CD14-positive monocyte (primary cell): ENCODE measurements around the gene PIM1. TPM values are rescaled to one million over a fixed set of nuclear protein-coding genes. Genes with fewer than 3 reads are reported as not detected.

Experiments used
- DNase-seq, 3 donors: peaks; one replicate each; pipeline ENCODE4 v3.0.0-alpha.2; 2011 to 2022
- H2AFZ ChIP-seq: 2 replicates; pipeline ENCODE4 v1.6.0; 2012; ENCODE audit warnings: mild to moderate bottlenecking, low read depth, low read length, inconsistent platforms; ENCODE audit not compliant: insufficient read depth, poor library complexity, severe bottlenecking
- H3K27ac ChIP-seq, 2 donors: 1 replicate in 1 of 2; 2 replicates in 1 of 2; pipeline ENCODE4 v1.5.1; 2012 to 2013; ENCODE audit warnings: low read length in 2 of 2, control low read depth in 1 of 2, inconsistent platforms in 1 of 2, low read depth in 1 of 2, mild to moderate bottlenecking in 1 of 2
- H3K27me3 ChIP-seq, 2 donors: one replicate each; pipeline versions ENCODE4 v1.6.0 to v1.6.1; 2011 to 2013; ENCODE audit warnings: low read length in 2 of 2; ENCODE audit not compliant: control insufficient read depth in 2 of 2, insufficient read depth in 2 of 2
- H3K36me3 ChIP-seq, 2 donors: replicated peaks in 1 of 2; 1 replicate in 1 of 2; 2 replicates in 1 of 2; pipeline versions ENCODE4 v1.5.1 to v1.6.1; 2012 to 2013; ENCODE audit warnings: low read length in 2 of 2, control low read depth in 1 of 2, inconsistent platforms in 1 of 2, mild to moderate bottlenecking in 1 of 2; ENCODE audit not compliant: insufficient read depth in 2 of 2, control insufficient read depth in 1 of 2
- H3K4me1 ChIP-seq, 2 donors: 1 replicate in 1 of 2; 2 replicates in 1 of 2; pipeline versions ENCODE4 v1.5.1 to v1.6.1; 2012 to 2013; ENCODE audit warnings: low read length in 2 of 2, control low read depth in 1 of 2, inconsistent platforms in 1 of 2, mild to moderate bottlenecking in 1 of 2, moderate library complexity in 1 of 2; ENCODE audit not compliant: insufficient read depth in 2 of 2, control insufficient read depth in 1 of 2
- H3K4me2 ChIP-seq: replicated peaks from 2 replicates; pipeline ENCODE3; 2012; ENCODE audit warnings: low read length, moderate library complexity, mild to moderate bottlenecking; ENCODE audit not compliant: poor library complexity, severe bottlenecking; ENCODE audit errors: extremely low read depth
- H3K4me3 ChIP-seq, 3 experiments: fragments of 200-600 bp in 1 of 3; sonication (generic) in 1 of 3; replicated peaks in 1 of 3; 1 replicate in 2 of 3; 2 replicates in 1 of 3; pipeline ENCODE4 v1.5.1; 2011 to 2013; ENCODE audit warnings: low read length in 3 of 3, mild to moderate bottlenecking in 3 of 3, control low read depth in 2 of 3, low read depth in 2 of 3, inconsistent platforms in 1 of 3, moderate library complexity in 1 of 3
- H3K79me2 ChIP-seq: 2 replicates; pipeline ENCODE4 v1.6.0; 2012; ENCODE audit warnings: mild to moderate bottlenecking, control low read depth, inconsistent platforms, low read length, moderate library complexity; ENCODE audit not compliant: insufficient read depth
- H3K9ac ChIP-seq: 2 replicates; pipeline ENCODE4 v1.6.0; 2017; ENCODE audit warnings: low read length, mild to moderate bottlenecking; ENCODE audit not compliant: insufficient read depth, poor library complexity, severe bottlenecking
- H3K9me3 ChIP-seq, 2 donors: replicated peaks in 1 of 2; 1 replicate in 1 of 2; 2 replicates in 1 of 2; pipeline versions ENCODE4 v1.5.1 to v1.6.1; 2012 to 2013; ENCODE audit warnings: low read length in 2 of 2, control low read depth in 1 of 2; ENCODE audit not compliant: control insufficient read depth in 1 of 2, insufficient read depth in 1 of 2
- H4K20me1 ChIP-seq: 2 replicates; pipeline ENCODE4 v1.6.0; 2012; ENCODE audit warnings: mild to moderate bottlenecking, low read length, control low read depth, moderate library complexity; ENCODE audit not compliant: insufficient read depth
- H3K27ac Mint-ChIP-seq, 7 donors: one replicate each; pipeline ENCODE4 v1.8.0; 2020; ENCODE audit warnings: mild to moderate bottlenecking in 7 of 7, mixed read lengths in 7 of 7, moderate library complexity in 6 of 7, inconsistent platforms in 2 of 7
- H3K27me3 Mint-ChIP-seq, 3 donors: one replicate each; pipeline ENCODE4 v1.8.0; 2021 to 2022; ENCODE audit warnings: low read depth in 3 of 3, mild to moderate bottlenecking in 3 of 3, mixed read lengths in 3 of 3, moderate library complexity in 3 of 3, inconsistent platforms in 1 of 3
- H3K36me3 Mint-ChIP-seq, 2 donors: one replicate each; pipeline ENCODE4 v1.8.0; 2020; ENCODE audit warnings: mixed read lengths in 2 of 2, inconsistent platforms in 1 of 2, mild to moderate bottlenecking in 1 of 2
- H3K4me1 Mint-ChIP-seq: one replicate; pipeline ENCODE4 v1.8.0; 2020; ENCODE audit warnings: mild to moderate bottlenecking, mixed read lengths
- H3K4me3 Mint-ChIP-seq, 2 donors: one replicate each; pipeline ENCODE4 v1.8.0; 2020; ENCODE audit warnings: mild to moderate bottlenecking in 2 of 2, mixed read lengths in 2 of 2, moderate library complexity in 1 of 2
- H3K9me3 Mint-ChIP-seq, 7 donors: one replicate each; pipeline ENCODE4 v1.8.0; 2020 to 2022; ENCODE audit warnings: mixed read lengths in 7 of 7, mild to moderate bottlenecking in 6 of 7, moderate library complexity in 6 of 7, inconsistent platforms in 2 of 7
- CTCF ChIP-seq: fragments of 200-600 bp; IDR thresholded peaks from one replicate; pipeline ENCODE4 v1.8.0; 2022; ENCODE audit warnings: antibody characterized with exemption, mild to moderate bottlenecking
- WGBS: methylation state at CpG from one replicate; pipeline ENCODE4 v1.1.5; 2013; ENCODE audit warnings: missing lambda C conversion rate; ENCODE audit not compliant: insufficient coverage; 5-methylcytosine and 5-hydroxymethylcytosine counted together
- intact Hi-C, 2 donors: fragments of 100-400 bp; cut with micrococcal nuclease; formaldehyde crosslinking; loops; one replicate each; pipeline versions ENCODE4 v1.15.0 to v1.15.1; 2023
- polyA plus RNA-seq, 3 donors: library from polyadenylated mRNA; depleted of rRNA in 1 of 3; unstranded in 2 of 3; stranded (reverse) in 1 of 3; fragments of 300-500 nt in 2 of 3; fragments of >200 nt in 1 of 3; fragmentation: Illumina TruSeq in 2 of 3; gene quantifications; 1 replicate in 2 of 3; 2 replicates in 1 of 3; pipeline ENCODE4 v1.2.3, GENCODE V29; 2012 to 2021

PIM1 gene
- polyA plus RNA-seq, 3 donors, result 20.5 to 25.0 (median 24.4) TPM

- no peak overlapping the region for H2AFZ ChIP-seq
- H3K4me1 Mint-ChIP-seq, result peaks cover 31% of the 10 kb centered on the region
- H3K4me2 ChIP-seq, result no peak overlapping the region
- H4K20me1 ChIP-seq, result no peaks in the 10 kb centered on the region
- H3K4me3 ChIP-seq, result no peak overlapping the region
- no peaks in the 10 kb centered on the region for H3K9me3 Mint-ChIP-seq
- H3K36me3 ChIP-seq, result no peaks in the 10 kb centered on the region
- H3K27me3 ChIP-seq, result no peaks in the 10 kb centered on the region
- no peaks in the 10 kb centered on the region for H3K79me2 ChIP-seq
- H3K9ac ChIP-seq, result no peak overlapping the region
- intact Hi-C loops, result loop anchor here in 1 of 2 donors (10.0 kb wide), 1 partner anchor 149 kb away; no protein-coding TSS in a partner anchor
- no peak for DNase-seq
- no peak overlapping the region for H3K4me3 Mint-ChIP-seq
- no peak overlapping the region for H3K27ac ChIP-seq
- 95% methylated on average over 4 of the region's 7 CpGs for WGBS
- peaks cover 0 to 2% of the 10 kb centered on the region in 2 donors for H3K36me3 Mint-ChIP-seq
- no peaks in the 10 kb centered on the region for H3K9me3 ChIP-seq
- TF ChIP-seq CTCF, result no peak
- peaks cover 0 to 8% (median 6%) of the 10 kb centered on the region in 3 donors for H3K27me3 Mint-ChIP-seq
- H3K27ac Mint-ChIP-seq, result no peak overlapping the region
- H3K4me1 ChIP-seq, result peaks cover 22 to 24% of the 10 kb centered on the region in 2 donors
Observed at GRCh38 chr6:37204014-37204751, 34.2 kb downstream of the PIM1 start.

GRCh38 chr6:37205175-37205996 is 35.4 kb downstream of the PIM1 start:
- peaks cover 22 to 24% of the 10 kb centered on the region in 2 donors for H3K4me1 ChIP-seq
- H3K4me3 ChIP-seq, result peak overlapping the region in 1 of 3 experiments; percentile 15
- peak overlapping the region in 3 of 7 donors; percentile 21 to 36 (median 31) for H3K27ac Mint-ChIP-seq
- H4K20me1 ChIP-seq, result no peaks in the 10 kb centered on the region
- H3K4me3 Mint-ChIP-seq, result peak overlapping the region; percentile 31 to 66
- no peaks in the 10 kb centered on the region for H3K27me3 ChIP-seq
- H2AFZ ChIP-seq, result peak overlapping the region; percentile 36
- peak in 2 of 3 donors; percentile 29 to 38 for DNase-seq
- peaks cover 0 to 8% (median 5%) of the 10 kb centered on the region in 3 donors for H3K27me3 Mint-ChIP-seq
- no peak for TF ChIP-seq CTCF
- peaks cover 28% of the 10 kb centered on the region for H3K4me1 Mint-ChIP-seq
- H3K36me3 ChIP-seq, result no peaks in the 10 kb centered on the region
- WGBS, result 7% methylated on average over 3 of the region's 13 CpGs
- H3K9me3 Mint-ChIP-seq, result no peaks in the 10 kb centered on the region
- no peaks in the 10 kb centered on the region for H3K9me3 ChIP-seq
- no peak overlapping the region for H3K27ac ChIP-seq
- peaks cover 0 to 2% of the 10 kb centered on the region in 2 donors for H3K36me3 Mint-ChIP-seq
- H3K79me2 ChIP-seq, result no peaks in the 10 kb centered on the region
- peak overlapping the region; percentile 37 for H3K4me2 ChIP-seq
- H3K9ac ChIP-seq, result no peak overlapping the region
- intact Hi-C loops, result loop anchor here in 1 of 2 donors (5.0 to 10.0 kb wide), 3 partner anchors 33 to 438 kb away; partner anchors contain the start of gene PIM1
